GM19043 (cell line): ENCODE results near the gene GBX2.

Experiments
- ATAC-seq: cut with Tn5 transposase; IDR thresholded peaks from one replicate; pipeline ENCODE4 v1.9.1; 2021; ENCODE audit warnings: low read depth; ENCODE audit not compliant: unreplicated experiment

GBX2 gene

GRCh38 chr2:236184701-236185100 is 16.5 kb upstream of the GBX2 start:
- no peak for ATAC-seq

DNA sequence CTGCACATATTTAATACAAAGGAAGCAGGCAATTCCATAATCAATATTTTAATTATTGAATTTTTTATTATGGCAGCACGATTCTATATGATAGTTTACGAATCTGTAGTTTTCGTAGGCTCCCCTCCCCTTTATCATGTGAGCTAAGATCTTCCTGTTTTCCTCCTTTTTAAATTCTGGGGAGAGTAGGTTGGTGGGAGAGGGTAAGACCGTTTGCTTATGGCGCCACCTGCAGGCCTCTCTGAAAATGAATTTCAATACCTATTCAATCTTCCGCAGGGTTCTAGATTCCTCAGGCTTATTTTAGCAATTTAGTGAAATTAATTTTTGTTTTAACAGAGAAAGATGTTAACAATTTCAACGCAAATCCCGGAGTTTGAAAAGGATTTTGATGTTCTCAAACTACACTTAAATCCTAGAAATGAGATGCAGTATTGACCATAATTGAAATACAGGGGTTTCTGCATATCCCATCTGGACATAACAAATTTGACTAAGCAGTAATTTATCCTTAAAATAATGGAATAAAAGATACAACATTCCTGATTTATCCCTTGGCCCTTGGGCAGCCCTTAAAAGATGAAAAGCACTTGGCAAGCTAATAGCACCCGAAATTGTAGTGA is 12.8 kb upstream of the GBX2 start:
- no peak for ATAC-seq

DNA sequence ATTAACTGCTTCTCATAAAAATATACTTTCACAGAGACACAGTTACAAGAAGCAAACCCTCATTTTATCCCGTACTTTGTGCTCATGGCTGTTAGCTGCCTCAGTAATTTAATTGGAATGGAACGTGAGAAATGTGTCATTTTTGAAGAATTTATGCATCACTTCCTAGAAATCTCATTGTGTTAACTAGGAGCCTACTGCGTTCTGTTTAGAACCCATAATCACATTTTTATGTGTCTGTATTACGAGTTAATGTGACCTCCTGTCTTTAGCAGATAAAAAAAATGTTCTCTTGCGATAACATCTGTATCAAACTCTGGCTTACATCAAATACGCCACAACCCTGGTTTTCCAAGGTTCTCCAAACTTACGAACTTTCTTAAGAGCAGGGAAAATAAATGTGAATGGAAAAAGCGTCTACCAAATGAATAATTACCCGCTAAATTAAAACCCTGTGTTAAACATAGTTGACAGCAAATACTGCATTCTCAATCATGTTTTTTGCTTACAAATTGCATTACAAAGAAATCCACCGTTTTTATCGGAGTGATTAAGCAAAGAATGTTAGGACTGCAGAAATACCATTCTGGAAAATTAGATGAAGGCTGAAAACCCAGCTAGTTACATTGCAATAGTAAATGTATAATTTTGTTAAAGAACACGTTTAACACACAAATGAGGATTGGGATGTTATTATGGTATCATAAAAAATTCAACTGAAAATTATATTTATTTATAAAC is 12.1 kb upstream of the GBX2 start:
- ATAC-seq, result no peak

GRCh38 chr2:236179236-236180075 is 11.3 kb upstream of the GBX2 start:
- ATAC-seq, result no peak

GRCh38 chr2:236178890-236179235 is 10.7 kb upstream of the GBX2 start:
- ATAC-seq, result no peak

- ATAC-seq, result no peak
Observed at GRCh38 chr2:236177967-236178889, 10.0 kb upstream of the GBX2 start.

GRCh38 chr2:236177604-236177966 is 9.4 kb upstream of the GBX2 start:
- no peak for ATAC-seq

- no peak for ATAC-seq
Observed at GRCh38 chr2:236176951-236177350, 8.8 kb upstream of the GBX2 start.

DNA sequence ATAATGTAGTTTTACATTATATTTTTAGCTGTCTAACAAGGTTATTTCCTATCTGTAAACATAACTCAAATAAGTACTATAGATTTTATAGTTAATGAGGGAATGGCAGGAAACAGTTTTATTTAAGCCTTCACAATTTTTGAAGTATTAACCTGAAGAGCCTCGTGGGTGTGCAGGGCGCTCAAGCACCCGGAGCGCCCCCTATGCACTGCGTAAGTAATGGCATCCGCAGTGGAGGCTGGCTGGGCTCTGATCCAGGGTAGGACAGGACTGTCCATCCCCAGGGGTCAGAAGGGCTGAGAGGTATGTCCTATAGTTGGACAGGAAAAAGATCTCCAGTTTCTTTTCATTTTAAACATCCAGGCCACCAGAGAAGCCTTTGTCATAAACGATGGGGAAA is 8.2 kb upstream of the GBX2 start:
- no peak for ATAC-seq

DNA sequence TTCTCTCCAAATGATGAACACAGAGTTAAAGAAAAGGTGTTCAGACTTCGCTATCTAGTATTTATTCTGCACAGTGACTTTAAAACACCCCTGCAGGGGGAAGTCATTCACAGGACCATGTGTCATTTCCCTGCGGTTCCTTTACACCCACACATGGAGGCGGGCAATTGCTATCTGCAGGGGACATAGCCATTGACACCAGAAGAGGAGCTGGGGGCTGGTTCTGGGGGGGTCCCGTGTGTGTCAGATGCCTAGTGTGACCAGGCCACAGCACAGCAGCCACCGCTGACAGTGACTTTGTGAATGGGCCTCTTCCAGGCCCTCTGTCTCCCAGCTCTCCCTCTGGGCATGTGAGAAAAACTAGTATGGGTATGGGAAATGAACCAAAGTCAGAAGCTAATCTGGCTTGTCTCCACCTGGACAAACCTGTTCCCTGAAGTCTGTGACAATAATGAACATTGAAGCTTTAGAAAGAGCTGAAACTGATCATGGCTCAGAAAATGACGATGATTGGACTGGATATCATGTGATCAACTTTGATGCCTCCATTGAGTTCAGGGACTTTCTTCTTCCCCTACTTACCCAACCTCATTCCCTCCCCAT is 7.5 kb upstream of the GBX2 start:
- ATAC-seq, result no peak

GRCh38 chr2:236173729-236174607 is 5.8 kb upstream of the GBX2 start:
- no peak for ATAC-seq

DNA sequence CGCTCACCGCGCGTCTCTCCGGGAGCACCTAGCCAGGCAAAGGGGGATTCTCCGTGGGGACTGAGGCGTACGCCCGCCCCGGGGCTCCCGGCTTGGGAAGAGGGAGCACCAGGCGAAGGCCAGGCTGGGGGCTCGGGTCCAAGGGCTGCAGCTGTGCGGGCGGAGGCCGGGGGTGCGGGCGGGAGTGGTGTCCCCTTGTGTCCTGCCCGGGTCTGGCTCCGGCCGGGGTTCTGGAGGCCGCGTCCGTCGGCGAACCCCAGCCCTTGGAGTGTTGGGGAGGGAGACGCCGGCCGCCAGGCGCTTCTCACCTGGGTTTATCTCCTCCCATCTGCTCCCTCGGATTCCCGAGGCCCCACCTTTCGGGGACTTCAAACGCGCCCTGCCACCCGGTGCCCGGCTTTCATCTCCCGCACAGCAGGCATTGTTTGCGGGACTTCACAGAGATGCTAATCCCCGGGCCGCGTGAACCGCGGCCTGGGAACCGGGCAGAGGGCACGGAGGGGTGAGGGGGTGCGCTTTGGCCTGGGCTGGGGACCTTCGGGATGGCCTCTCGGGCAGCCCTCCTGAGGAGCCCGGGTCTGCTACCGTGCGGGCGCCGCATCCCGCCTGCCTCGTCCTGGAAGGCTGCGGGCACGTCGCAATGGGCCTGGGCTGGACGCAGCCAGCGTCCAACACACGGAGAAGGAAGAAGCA is 5.0 kb upstream of the GBX2 start:
- ATAC-seq, result no peak

- no peak for ATAC-seq
Observed at GRCh38 chr2:236172255-236173035, 4.3 kb upstream of the GBX2 start.

DNA sequence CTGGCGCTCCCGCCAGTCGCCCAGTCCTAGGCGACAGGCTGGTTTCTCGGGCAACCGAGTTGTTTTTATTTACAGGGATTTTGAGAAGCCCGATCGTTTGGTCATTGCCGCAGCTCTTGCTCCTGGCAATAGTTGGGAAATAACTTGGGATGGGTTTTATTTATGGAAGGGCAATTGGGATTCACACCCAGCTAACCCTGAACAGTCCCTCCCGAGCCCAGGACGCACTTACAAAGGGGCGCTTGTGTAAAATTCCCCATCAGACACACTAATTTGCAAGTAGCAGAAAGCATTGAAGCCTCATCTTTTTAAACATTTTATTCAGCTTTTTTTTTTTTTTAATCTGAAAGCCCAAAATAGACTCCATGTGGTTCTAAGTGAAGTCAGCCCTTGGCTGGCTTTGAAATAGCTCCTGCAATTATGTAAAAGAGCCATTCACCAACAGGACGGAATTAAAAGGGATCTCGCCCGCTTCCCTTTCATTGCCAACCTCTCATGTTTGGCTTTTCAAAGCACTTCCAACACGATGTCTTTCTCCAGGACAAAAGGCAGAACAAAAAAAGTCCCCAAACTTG is 3.6 kb upstream of the GBX2 start:
- ATAC-seq, result no peak

- no peak for ATAC-seq
Observed at GRCh38 chr2:236171181-236171679, 3.0 kb upstream of the GBX2 start.

DNA sequence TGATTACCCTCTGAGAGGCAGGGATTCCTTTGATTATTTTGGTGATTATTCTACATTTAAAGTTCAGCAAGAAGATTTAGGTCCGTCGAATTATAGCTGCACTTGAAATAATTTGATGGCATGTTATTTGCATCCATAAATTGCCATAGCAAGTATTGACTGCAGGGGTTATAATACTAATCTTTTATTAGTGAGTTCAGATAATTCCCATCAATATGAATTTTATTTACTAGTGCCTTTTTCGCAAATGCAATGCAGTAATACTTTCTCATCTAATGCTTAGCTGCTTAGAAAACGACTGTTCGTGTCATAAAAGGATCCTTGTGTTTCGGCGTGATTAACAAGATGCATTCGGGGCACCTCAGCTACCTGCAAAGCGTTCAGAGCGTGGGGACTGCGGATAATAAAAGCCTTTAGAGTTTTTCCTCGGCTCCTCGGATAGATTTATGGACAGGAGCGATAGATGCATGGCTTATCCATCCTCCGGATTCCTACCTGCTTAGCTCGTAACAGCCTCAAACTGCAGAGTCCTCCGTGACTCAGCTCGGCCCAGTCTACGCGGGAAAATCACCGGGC is 2.5 kb upstream of the GBX2 start:
- ATAC-seq, result no peak
